Stimulated activated CD4-positive, alpha-beta T cell treated with anti-CD3 and anti-CD28 coated beads, Interleukin-4, amount 100 ng/mL, for 24 hours (primary cell): ENCODE data around the gene CFAP20DC.
"Not testable (repeated sequence)": the region's sequence is repeated elsewhere in the genome, so short reads cannot be mapped to it uniquely, and the experiment has no call there.

Source experiments
- DNase-seq: peaks from one replicate; pipeline ENCODE4 v3.0.0-alpha.2; 2020

Gene CFAP20DC

DNA sequence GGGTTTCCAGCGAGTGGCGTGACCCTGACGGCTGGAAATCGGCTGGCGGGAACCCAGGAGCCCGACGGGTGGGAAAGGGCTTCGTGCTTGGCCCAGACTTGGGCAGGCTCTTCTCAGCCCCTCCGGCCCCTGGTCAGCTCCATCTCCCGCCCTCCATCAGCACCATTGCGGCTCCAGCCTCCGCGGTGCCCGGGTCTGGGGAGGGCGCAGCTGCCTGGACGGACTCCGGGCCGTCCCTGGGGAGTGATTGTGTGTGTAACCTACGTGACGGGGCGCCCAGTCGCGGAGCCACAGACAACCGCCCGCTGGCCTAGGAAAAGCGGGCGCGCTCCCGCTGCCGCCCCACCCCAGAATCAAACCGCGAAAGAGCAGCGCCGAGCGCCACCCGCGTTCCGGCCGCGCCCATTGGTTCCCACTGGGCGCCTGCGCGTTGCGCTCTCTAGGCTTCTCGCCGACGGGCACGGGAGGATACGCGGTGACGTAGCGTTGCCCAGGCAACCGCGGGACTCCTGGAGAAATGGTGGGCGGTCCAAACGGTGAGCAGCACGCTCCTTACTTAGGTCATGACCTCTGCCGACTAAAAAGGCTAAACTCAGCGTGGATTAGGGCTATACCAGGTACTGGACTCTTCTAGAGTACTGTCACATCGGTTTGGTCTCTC is at the start of gene CFAP20DC:
CFAP20DC (minus strand) TSS at position 355 of the 661 bp plus-strand sequence. CDS start 394 bp downstream, outside the sequence.
- DNase-seq = peak; percentile 89

DNA sequence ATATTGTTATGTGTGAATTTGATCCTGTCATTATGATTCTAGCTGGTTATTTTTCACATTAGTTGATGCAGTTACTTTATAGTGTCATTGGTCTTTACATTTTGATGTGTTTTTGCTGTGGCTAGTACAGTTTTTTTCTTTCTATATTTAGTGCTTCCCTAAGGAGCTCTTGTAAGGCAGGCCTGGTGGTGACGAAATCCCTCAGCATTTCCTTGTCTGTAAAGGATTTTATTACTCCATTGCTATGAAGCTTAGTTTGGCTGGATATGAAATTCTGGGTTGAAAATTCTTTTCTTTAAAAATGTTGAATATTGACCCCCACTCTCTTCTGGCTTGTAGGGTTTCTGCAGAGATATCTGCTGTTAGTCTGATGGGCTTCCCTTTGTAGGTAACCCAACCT is 48.7 kb upstream of the CFAP20DC start:
- DNase-seq = not testable (repeated sequence)

DNA sequence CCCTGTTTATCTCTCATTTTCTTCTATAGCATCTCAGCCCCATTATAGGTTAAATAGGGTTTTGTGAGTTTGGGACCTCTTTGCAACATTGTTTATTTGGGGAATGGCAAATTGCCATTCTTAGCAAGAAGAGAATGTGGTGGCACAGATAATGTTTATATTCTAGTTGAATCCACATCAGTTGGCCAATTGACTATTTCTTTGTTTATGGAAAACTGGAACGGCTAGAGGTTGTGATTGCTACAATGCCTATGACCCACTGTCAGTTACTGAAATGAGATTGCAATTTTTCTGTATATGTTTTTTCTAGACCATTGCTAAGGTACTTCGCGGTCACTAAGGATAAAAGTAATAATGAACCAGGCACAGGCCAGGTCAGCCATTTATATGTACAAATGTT is 44.6 kb upstream of the CFAP20DC start:
- no peak for DNase-seq

DNA sequence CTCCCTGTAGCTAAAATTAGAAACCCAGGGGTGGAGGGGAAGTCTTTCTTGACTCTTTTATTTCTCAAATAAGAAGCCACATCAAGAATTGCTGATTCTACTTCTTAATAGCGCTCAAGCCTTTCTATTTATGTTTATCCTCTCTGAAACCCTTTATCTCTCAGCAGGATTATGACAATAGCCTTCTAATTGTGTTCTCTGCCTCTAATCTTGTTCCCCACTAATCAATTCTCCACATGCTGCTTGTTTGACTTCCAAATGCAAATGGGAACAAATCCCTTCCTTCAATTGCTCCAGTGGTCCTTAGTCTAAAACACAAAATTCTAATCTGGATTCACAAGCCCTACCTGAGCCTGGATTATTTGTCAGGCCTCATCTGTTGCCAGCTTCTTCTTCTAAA is 43.7 kb upstream of the CFAP20DC start:
- no peak for DNase-seq

DNA sequence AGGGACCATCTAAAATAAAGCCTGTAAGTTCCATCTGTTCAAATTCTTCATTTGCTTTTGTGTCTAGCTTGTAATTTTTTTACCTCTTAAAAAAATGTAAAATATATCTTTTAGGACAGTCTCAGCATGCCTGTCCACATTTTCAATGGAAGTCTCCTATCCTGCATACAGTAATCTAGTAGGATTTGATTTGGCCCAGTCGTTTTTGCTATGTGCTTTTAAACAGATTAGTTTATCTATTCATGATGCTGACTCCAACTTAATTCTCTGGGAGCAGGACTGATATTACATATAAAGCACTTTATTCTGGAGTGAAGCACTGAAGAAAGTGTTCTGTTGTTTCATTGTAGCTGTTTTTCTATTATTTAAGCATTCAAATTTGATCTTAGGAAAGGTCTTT is 38.9 kb upstream of the CFAP20DC start:
- DNase-seq = no peak

DNA sequence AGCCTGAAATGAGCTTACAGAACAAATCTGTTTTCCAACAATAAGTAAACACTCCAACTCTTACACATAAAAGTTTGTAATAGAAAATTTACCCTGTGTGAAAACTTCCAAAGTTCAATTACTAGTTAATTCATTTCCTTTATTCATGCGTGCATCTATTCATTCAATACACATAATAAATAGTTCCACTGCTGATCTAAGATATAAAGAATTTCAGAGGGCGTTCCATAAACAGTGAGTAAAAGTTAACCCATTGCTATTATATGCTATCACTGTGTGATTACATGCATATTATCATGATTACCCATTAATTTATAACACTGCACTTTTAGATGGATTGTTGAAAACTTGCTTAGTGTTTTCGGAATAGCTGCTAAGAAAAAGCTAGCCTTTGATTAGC is 36.2 kb upstream of the CFAP20DC start:
- no peak for DNase-seq

DNA sequence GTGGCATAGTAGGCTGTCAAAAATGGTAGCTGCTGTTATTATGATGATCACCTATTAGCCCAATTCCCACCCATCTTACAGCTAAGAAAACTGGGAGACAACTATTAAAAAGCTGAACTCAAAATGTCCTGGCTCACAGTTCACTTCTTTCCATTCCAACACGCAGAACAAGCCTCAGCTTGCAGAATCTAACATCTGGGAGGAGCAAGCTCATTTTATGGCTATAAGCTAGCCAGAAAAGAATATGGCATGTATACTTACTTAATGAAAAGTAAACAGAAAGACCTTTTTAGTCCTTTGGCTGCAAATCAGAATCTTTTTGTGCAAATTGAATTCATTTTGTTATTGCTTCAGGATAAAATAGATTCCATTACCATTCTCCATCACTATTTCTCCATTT is 34.8 kb upstream of the CFAP20DC start:
- no peak for DNase-seq

DNA sequence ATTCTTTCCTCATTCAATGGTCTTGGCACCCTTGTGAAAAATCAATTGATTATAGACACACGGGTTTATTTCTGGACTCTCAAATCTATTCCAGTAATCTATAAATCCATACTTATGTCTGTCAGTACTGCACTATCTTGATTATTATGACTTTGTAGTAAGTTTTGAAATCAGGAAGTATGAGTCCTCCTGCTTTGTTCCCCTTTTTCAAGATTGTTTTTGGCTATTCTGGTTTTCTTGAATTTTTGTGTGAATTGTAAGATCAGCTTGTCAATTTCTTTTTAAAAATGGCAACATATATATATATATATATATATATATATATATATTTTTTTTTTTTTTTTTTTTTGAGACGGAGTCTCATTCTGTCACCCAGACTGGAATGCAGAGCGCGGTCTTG is 32.3 kb upstream of the CFAP20DC start:
- no peak for DNase-seq

DNA sequence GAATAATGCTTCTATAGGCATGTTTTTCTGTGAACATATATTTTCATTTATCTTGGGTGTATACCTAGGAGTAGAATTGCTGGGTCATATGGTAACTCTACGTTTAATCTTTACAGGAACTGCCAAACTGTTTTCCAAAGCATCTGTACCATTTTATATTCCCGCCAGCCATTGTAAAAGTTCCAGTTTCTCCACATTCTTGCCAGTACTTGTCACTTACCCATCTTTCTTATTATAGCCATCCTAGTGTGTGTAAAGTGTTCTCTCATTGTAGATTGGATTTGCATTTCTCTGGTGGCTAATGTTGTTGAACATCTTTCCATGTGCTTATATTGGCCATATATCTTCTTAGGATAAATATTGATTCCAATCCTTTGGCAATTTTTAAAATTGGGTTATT is 31.2 kb upstream of the CFAP20DC start:
- no peak for DNase-seq

DNA sequence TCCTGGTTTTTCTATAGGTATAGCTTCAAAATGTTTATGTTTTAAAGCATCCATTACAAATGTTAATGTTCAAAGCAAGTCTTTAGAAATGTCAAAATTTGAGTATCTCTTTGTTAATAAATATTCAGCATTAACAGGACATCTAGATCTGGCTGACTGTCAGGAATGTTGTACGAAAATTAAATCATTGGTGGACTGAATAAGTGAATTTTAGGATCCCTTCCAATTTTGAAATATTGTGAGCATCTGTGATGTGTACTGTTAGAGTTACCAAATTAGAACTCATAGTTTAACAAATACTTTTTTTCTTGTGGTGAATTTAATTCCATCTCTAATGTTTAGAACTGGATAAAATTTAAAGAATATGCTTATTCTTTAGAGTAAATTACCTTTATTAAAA is 30.1 kb upstream of the CFAP20DC start:
- no peak for DNase-seq

DNA sequence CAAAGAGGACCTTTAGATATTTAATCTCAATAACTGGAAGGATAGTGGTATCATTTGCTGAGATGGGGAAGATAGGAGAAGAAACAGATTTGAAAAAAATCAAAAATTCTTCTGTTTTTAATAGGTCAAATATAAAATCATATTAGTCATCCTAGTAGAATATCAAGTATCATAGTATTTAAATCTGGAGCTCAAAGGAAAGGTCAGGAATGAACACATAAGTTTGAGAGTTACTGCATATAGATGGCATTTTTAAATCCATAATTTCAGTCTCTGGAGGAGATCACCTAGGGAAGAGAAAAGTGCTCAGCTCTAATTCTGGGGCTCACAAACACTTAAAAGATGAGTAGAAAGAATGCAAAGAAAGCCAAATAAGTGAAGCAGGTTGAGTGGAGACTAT is 24.9 kb upstream of the CFAP20DC start:
- DNase-seq = no peak

DNA sequence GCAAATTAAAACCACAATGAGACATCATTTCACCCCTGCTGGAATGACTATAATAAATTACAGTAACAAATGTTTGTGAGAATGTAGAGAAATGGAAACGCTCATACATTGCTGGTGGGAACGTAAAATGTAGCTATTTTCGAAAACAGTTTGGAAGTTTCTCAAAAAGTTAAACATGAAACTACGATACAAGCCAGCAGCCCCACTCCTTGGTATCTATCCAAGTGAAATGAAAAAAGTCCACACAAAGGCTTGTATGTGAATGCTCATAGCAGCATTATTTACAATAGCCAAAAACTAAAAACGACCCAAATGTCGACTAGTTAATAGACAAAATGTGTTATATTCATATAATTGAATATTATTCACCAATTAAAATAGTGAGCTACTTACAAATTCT is 22.9 kb upstream of the CFAP20DC start:
- no peak for DNase-seq

DNA sequence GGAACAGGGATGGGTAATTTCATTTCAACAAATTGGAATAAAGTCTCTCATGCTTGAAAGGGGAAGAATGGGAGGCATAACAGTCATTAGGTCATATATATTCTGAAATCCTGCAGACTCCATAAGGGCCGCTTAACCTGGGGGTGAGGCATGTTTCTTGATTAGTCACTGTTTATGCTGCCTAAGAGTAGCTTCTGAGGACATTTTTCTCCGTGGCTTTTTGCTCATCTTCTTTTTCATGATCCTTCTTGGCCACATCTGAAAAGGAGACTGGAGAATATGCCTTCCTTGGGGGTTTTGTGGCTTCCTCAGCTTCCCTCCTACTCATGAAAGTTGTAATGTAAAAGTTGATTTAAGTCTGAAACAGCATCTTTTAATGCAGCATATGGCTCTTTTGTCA is 20.0 kb upstream of the CFAP20DC start:
- no peak for DNase-seq

DNA sequence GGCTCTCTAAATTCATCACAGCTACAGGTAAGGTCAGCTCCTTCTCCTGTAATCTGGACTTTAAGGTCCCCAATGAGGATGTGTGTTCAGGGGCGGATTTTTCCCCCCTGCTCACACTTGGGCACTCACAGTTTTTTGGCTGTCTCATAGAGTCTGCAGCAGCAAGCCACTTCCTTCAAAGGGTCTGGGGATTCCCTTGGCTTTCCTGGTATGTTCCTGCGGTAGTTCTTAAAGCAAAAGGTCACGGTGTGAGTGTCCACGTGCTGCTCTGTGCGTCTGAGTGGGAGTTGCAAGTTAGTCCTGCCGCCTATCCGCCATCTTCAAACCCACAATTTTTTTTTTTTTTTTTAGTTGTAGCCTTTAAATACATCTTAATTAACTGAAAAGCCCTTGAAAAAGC is 15.4 kb upstream of the CFAP20DC start:
- no peak for DNase-seq

DNA sequence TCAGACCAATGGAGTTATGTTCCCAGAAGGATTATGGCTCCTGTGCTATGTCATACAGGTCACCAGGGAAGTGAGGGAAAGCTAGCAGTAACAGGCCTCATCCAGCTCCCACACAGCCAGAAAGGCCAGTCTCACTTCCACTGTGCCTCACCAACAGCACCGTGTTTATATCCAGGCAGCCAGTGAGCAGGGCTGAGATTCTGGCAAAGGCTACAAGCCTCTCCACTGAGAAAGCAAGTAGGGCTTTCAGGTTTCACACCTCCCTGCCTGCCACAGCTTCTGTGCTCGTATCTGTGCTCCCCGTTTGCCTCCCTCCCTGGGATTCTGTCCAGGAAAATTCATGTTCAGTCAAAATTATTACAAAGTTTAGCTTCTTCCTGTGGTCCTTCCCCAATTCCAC is 14.9 kb upstream of the CFAP20DC start:
- no peak for DNase-seq

DNA sequence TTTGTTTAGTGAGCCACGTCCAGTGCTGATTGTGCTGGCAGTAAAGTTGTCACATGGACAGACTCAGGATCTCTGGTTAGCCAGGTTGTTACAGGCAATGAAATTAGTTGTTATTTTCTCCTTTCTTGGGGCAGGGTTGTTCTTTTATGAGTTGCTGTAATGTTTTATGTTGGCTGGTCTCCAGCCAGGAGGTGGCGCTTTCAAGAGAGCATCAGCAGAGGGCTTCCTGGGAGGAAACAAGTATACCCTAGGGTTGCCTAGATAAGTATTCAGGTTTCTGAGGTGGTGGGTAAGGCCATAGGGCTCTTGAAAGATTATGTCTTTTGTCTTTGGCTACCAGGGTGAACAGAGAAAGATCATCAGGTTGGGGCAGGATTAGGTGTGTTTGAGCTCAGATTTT is 14.5 kb upstream of the CFAP20DC start:
- no peak for DNase-seq

DNA sequence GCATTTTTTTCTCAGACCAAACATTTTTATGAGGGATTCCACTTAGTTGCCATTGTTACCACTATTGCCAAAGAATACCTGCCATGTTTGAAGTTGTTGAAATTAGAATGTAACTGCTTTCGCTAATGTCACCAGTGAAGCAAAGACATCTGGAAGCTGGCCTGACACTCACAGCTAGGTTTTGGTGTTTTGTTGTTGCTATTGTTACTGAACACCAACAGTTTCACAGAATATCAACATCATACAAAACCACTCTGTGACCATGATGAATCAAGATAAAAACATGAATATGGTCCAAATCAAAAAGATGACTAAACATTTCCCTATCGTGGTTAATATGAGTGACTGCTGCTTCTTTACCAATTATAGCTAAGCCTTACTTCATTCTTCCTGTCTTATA is 6.9 kb upstream of the CFAP20DC start:
- no peak for DNase-seq

DNA sequence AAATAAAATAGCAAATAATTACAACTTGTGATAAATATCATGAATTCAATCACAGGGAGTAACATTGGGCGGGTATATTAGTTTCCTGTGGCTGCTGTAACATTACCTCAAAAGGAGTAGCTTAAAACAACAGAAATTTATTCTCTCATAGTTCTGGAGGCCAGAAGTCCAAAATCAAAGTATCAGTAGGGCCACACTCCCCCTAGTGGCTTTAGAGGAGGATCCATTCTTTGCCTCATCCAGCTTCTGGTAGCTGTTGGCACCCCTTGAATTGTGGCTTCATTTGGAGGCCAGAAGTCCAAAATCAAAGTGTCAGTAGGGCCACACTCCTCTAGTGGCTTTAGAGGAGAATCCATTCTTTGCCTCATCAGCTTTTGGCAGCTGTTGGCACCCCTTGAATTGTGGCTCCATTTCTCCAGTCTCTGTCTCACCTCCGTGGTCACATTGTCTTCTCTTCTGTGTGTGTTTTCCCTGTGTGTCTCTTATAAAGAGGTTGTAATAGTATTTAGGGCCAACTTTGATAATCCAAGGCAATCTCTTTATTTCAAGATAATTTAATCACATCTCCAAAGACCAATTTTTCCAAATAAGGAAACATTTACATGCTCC is 3.1 kb upstream of the CFAP20DC start:
- no peak for DNase-seq

DNA sequence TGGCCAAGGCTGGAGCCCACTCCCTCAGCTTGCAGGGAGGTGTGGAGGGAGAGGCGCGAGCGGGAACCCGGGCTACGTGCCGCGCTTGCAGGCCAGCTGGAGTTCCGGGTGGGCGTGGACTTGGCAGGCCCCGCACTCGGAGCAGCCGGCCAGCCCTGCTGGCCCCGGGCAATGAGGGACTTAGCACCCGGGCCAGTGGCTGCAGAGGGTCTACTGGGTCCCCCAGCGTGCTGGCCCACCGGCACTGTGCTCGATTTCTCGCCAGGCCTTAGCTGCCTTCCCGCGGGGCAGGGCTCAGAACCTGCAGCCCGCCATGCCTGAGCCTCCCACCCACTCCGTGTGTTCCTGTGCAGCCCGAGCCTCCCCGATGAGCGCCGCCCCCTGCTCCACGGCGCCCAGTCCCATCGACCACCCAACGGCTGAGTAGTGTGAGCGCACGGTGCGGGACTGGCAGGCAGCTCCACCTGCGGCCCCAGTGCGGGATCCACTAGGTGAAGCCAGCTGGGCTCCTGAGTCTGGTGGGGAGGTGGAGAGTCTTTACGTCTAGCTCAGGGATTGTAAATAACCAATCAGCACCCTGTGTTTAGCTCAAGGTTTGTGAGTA is 1.1 kb upstream of the CFAP20DC start:
- DNase-seq = not testable (repeated sequence)

DNA sequence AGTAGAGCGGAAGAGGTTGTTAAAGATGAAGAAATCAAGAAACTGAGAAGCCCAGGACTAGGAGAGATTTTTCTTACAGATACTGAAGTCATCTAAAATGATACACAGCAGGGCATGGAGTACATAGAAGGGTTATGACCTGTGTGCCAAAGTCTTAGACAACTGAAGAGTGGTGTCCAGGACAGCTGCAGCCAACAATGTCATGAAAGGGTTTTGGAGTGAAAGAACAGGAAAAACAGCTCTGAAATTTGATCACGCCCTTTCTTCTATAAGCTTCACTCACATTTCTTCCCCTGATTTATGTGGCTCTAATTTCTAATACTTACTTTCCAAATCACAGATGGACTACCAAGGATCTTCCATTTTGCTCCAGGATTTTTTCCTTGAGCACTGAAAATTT is 3.0 kb downstream of the CFAP20DC start:
- DNase-seq = no peak

DNA sequence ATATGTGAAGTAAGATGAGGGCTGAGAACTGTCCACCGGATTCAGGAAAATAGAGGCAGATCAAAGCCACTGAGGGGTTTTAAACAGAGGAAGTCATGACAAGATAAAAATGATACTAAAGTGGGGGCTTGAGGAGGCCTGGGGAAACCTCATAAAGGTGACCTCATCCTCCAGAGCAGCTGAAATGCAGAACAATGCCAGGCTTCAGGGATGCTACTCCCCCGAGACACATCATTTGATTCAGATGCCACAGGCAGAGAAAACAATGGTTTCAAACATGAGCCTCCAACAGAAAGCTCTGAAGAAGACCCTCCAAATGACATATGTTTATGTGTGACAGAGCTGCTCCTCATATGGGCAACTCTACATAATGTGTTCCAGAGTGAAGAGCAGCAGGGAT is 6.4 kb downstream of the CFAP20DC start:
- no peak for DNase-seq

DNA sequence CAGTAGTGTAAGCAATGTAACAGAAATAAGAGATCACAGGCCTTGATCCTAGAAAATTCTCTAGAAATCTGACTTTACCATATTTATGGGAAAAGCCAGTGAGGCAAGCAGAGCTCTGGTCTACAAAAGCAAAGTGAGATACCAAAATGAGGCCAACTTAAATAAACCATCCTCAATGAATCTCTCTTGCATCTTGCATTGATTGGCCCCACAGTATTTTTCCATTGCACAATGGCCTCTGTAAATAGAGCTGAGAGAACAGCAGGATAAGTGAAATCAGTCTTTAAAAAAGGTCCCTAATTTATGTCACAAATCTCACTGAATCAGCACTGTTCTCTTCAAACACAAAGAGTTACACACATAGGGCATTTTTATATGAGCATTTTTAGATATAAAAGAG is 8.9 kb downstream of the CFAP20DC start:
- no peak for DNase-seq

DNA sequence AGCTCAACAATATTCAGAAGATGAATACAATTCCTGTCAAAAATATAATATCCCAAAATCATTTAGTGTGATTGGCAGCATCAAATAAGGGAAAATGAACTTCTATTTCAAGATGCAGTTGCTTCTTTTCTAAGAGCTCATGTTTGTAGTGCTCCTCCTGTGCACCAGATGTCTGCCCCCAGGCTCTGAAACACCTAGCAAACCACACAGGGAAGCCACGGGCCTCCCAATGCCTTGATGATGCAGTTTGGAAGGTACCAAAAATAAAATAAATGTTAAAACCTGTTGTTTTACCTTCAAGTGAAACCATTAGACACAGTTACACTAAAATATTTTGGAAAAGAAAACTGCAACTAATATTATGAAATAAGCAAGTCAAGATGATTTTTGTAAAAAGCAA is 22.2 kb downstream of the CFAP20DC start:
- DNase-seq = no peak

DNA sequence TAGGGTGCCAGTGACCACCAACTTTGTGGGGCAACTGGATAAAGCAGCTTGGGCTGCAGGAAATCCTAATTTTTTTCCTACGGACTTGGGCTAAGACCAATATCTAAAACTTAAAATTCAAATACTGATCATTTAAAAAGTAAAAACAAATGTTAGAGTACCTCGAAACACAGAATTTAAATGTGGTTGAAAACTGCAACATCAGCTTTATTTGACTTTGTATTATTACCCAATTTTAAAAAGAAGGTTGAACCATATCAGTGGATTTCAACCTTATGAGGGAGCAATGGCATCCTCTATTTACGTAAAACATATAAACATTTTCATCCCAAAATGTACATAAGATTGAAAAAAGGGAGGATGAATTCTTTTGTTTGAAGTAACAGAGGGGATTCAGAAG is 26.2 kb downstream of the CFAP20DC start:
- DNase-seq = no peak

DNA sequence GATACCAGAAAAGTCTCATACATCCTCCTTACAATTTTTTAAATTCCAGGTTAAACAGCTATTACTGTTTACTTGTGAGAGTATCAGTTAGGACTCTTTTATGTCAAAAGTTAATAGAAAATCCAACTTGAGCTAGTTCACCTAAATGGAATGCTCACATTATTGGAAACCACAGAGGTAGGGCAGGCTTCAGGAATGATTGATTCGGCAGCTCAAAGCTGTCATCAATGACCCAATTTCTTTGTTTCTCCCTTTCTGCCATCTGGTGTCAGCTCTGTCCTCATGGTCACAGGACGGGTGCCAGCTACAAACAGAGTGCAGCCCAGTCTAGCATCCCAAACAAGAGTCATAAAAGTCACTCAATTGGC is 32.2 kb downstream of the CFAP20DC start:
- DNase-seq = no peak
